Muscle layer of duodenum (tissue), 2 donors: ENCODE data around the gene ENTPD2.
"Not testable (repeated sequence)": the region's sequence is repeated elsewhere in the genome, so short reads cannot be mapped to it uniquely, and the experiment has no call there.

Experiments used
- H3K27ac ChIP-seq: one replicate; pipeline ENCODE4 v1.7.0; 2013; ENCODE audit warnings: mild to moderate bottlenecking, low read length
- H3K27me3 ChIP-seq: one replicate; pipeline ENCODE4 v1.7.0; 2013; ENCODE audit warnings: low read depth, mild to moderate bottlenecking, control low read depth, low read length
- H3K36me3 ChIP-seq, 2 donors: one replicate each; pipeline ENCODE4 v1.7.0; 2013; ENCODE audit warnings: low read length in 2 of 2, control low read depth in 1 of 2, mild to moderate bottlenecking in 1 of 2; ENCODE audit not compliant: insufficient read depth in 2 of 2, control insufficient read depth in 1 of 2
- H3K4me1 ChIP-seq, 2 donors: one replicate each; pipeline ENCODE4 v1.7.0; 2013; ENCODE audit warnings: low read length in 2 of 2, mild to moderate bottlenecking in 2 of 2, control low read depth in 1 of 2, moderate library complexity in 1 of 2; ENCODE audit not compliant: insufficient read depth in 2 of 2, control insufficient read depth in 1 of 2
- H3K4me3 ChIP-seq, 2 donors: one replicate each; pipeline ENCODE4 v1.7.0; 2013; ENCODE audit warnings: low read length in 2 of 2, low read depth in 1 of 2, mild to moderate bottlenecking in 1 of 2
- H3K9me3 ChIP-seq, 2 donors: one replicate each; pipeline ENCODE4 v1.7.0; 2013; ENCODE audit warnings: low read length in 2 of 2, control low read depth in 1 of 2, mild to moderate bottlenecking in 1 of 2; ENCODE audit not compliant: control insufficient read depth in 1 of 2
- donor health status: healthy.

ENTPD2 gene

DNA sequence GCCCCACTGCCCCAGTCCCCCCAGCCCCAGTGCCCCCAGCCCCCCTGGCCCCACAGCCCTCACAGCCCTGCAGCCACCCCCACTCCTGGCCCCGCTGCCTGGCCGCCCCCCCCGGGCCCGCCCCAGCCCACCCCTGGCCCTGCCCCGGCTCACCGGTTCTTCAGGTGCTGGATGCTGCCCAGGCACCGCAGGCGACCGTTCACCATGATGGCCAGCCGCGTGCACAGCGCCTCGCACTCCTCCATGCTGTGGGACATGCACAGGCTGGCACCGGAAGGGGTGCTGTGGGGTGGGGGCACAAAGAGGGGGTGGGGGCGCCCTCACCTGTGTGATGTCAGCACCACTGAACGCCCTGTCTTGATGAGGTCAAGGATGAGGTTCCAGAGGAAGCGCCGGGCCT, 44.6 kb downstream of the ENTPD2 start:
- peaks cover 0 to 6% of the 10 kb centered on the region in 2 donors for H3K4me1 ChIP-seq
- no peaks in the 10 kb centered on the region for H3K27me3 ChIP-seq
- no peak overlapping the region for H3K4me3 ChIP-seq
- H3K36me3 ChIP-seq = peaks cover 0 to 46% of the 10 kb centered on the region in 2 donors
- no peaks in the 10 kb centered on the region for H3K9me3 ChIP-seq
- H3K27ac ChIP-seq = no peak overlapping the region

DNA sequence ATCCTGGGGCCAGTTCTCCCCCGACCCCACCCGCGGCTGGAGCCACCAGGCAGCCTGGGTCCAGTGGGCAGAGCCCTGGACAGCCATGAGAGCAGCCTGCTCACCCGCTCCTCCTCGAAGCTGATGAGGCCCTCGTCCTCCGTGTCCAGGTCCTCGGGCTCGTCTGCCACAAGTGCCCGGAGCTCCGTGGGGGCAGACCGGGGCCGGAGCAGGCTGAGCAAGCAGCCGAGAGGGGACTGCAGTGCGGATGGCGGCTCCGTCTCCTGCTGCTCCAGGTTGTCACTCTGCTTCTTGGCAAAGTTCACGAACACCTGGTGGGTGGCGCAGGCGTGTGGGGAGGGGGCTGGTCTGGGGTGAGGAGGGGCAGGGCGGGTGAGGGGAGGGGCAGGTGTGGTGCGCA, 45.5 kb downstream of the ENTPD2 start:
- Histone ChIP-seq H3K27ac (no peak overlapping the region), H3K27me3 (no peaks in the 10 kb centered on the region)

DNA sequence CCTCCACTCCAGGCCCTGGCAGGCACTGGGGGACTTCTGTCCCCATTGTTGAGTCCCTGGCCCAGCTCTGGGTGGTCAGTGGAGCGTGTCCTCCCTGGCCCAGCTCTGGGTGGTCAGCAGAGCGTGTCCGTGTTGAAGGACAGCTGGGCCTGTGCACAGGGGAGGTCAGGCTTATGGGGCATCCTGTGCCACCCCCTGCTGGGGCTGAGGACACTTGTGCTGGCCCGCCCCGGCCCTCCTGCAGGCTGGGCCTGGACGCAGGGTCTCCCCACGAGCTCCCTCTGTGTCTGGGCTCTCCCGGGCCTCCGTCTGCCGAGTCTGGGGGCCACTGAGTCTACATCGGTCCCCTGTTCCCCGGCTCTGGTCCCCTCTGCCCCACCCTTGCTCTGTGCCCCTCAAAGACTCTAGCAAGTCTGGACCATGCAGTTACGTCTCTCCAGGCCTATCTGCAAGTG, 46.0 kb downstream of the ENTPD2 start:
- Histone ChIP-seq H3K36me3 (peaks cover 0 to 36% of the 10 kb centered on the region in 2 donors), H3K4me3 (no peak overlapping the region), H3K27ac (no peak overlapping the region)

More for the DNA sequence above, 45.5 kb downstream of the ENTPD2 start:
- Histone ChIP-seq H3K4me3 (no peak overlapping the region), H3K4me1 (peaks cover 0 to 6% of the 10 kb centered on the region in 2 donors), H3K36me3 (peaks cover 0 to 38% of the 10 kb centered on the region in 2 donors), H3K9me3 (no peaks in the 10 kb centered on the region)

GRCh38 chr9:137007108-137007815, 46.6 kb downstream of the ENTPD2 start:
- Histone ChIP-seq H3K27ac (no peak overlapping the region), H3K36me3 (peaks cover 0 to 30% of the 10 kb centered on the region in 2 donors), H3K4me1 (peaks cover 0 to 6% of the 10 kb centered on the region in 2 donors), H3K4me3 (no peak overlapping the region), H3K9me3 (no peaks in the 10 kb centered on the region), H3K27me3 (no peaks in the 10 kb centered on the region)

More for the DNA sequence above, 46.0 kb downstream of the ENTPD2 start:
- H3K9me3 ChIP-seq = no peaks in the 10 kb centered on the region
- H3K27me3 ChIP-seq = no peaks in the 10 kb centered on the region
- peaks cover 0 to 6% of the 10 kb centered on the region in 2 donors for H3K4me1 ChIP-seq

- peaks cover 0 to 6% of the 10 kb centered on the region in 2 donors for H3K4me1 ChIP-seq
- H3K27me3 ChIP-seq = no peaks in the 10 kb centered on the region
- no peaks in the 10 kb centered on the region for H3K9me3 ChIP-seq
- H3K27ac ChIP-seq = no peak overlapping the region
- no peak overlapping the region for H3K4me3 ChIP-seq
- peaks cover 0 to 23% of the 10 kb centered on the region in 2 donors for H3K36me3 ChIP-seq
Measured at GRCh38 chr9:137006116-137007003, 47.5 kb downstream of the ENTPD2 start.

DNA sequence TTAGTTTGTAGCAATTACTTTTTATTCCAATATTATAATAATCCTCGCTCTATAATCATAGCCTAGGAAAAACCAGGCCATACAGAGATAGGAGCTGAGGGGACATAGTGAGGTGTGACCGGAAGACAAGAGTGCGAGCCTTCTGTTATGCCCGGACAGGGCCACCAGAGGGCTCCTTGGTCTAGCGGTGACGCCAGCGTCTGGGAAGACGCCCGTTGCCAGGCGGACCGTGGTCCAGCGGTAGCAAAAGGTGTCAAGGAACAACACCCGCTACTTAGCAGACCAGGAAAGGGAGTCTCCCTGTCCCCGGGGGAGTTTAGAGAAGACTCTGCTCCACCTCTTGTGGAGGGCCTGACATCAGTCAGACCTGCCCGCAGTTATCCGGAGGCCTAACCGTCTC, 49.6 kb downstream of the ENTPD2 start:
- not testable (repeated sequence) for H3K9me3 ChIP-seq, H3K27ac ChIP-seq, H3K4me1 ChIP-seq, H3K27me3 ChIP-seq, H3K36me3 ChIP-seq, H3K4me3 ChIP-seq

- no peaks in the 10 kb centered on the region for H3K9me3 ChIP-seq
- H3K36me3 ChIP-seq = no peaks in the 10 kb centered on the region
- peaks cover 0 to 5% of the 10 kb centered on the region in 2 donors for H3K4me1 ChIP-seq
- no peaks in the 10 kb centered on the region for H3K27me3 ChIP-seq
- no peak overlapping the region for H3K27ac ChIP-seq
- no peak overlapping the region for H3K4me3 ChIP-seq
Measured at GRCh38 chr9:137002646-137003041, 51.2 kb downstream of the ENTPD2 start.

GRCh38 chr9:137001857-137002645, 51.8 kb downstream of the ENTPD2 start:
- no peaks in the 10 kb centered on the region for H3K27me3 ChIP-seq
- no peak overlapping the region for H3K27ac ChIP-seq
- no peak overlapping the region for H3K4me3 ChIP-seq
- H3K9me3 ChIP-seq = no peaks in the 10 kb centered on the region
- peaks cover 0 to under 1% of the 10 kb centered on the region in 2 donors for H3K4me1 ChIP-seq
- no peaks in the 10 kb centered on the region for H3K36me3 ChIP-seq

DNA sequence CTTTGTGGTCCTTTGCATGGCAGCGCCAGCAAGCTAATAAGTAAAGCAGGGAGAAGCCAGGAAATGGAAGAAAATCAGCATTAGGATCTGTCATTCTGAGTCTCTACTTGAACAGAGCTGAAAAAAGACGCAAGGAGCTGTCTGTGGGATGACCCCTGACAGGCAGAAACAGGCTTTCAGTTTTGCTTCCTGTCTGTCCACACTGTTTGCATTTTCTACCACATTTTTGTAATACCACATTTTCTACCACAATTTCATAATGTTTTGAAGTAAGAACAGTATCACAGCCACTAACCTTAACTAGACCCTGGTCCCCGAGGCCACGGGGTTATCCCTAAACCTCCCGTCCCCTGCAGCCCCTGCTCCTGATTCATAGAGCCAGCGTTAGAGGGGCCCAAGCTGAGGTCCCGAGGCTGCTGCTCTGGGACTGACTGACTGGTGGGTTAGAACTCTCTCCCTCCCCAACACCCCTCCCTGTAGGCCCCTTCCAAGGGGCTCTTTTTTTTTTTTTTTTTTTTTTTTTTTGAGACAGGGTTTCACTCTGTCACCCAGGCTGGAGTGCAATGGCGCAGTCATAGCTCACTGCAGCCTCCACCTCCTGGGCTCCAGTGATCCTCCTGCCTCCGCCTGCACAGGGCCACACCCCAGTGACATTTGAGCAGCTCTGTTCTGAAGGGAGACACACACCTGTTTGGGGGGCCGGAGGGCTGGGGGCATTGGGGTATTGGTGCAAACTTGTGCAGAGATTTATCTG, 53.5 kb downstream of the ENTPD2 start:
- no peak overlapping the region for H3K27ac ChIP-seq
- H3K27me3 ChIP-seq = peaks cover 5% of the 10 kb centered on the region
- H3K4me1 ChIP-seq = peaks cover 0 to 17% of the 10 kb centered on the region in 2 donors
- no peak overlapping the region for H3K4me3 ChIP-seq
- H3K36me3 ChIP-seq = no peaks in the 10 kb centered on the region
- H3K9me3 ChIP-seq = no peaks in the 10 kb centered on the region
